HepG2 (cell line): ENCODE results near the gene MPIG6B. TPM values are rescaled to one million over a fixed set of nuclear protein-coding genes. Genes with fewer than 3 reads are reported as not detected.

Experiments
- NFE2L2 ChIP-seq: fragments of 150-350 bp; IDR thresholded peaks from 2 replicates; pipeline ENCODE4 v1.6.1; 2014; ENCODE audit warnings: low read length
- PHB2 ChIP-seq: fragments of 450-650 bp; IDR thresholded peaks from 2 replicates; pipeline ENCODE4 v1.6.1; 2018; ENCODE audit not compliant: partially characterized antibody
- PITX1 ChIP-seq: sonication (generic); formaldehyde crosslinking; IDR thresholded peaks from 2 replicates; pipeline ENCODE4 v1.5.1; 2020; ENCODE audit warnings: mild to moderate bottlenecking, missing genetic modification reagents
- RBFOX2 ChIP-seq: fragments of 200-400 bp; formaldehyde crosslinking; IDR thresholded peaks from 2 replicates; pipeline ENCODE4 v1.6.1; 2017; ENCODE audit warnings: low read depth, mild to moderate bottlenecking, low read length
- SMYD3 ChIP-seq: sonication (generic); formaldehyde crosslinking; IDR thresholded peaks from 2 replicates; pipeline ENCODE4 v1.8.1; 2023; ENCODE audit warnings: mild to moderate bottlenecking, missing genetic modification reagents
- ZC3H4 ChIP-seq: sonication (generic); formaldehyde crosslinking; IDR thresholded peaks from 2 replicates; pipeline ENCODE4 v1.4.0; 2020; ENCODE audit warnings: missing genetic modification reagents, borderline replicate concordance
- ZFYVE20 ChIP-seq: sonication (generic); formaldehyde crosslinking; IDR thresholded peaks from 2 replicates; pipeline ENCODE4 v1.8.0; 2023; ENCODE audit warnings: low read depth, mild to moderate bottlenecking, moderate library complexity, missing genetic modification reagents, borderline replicate concordance
- ZNF12 ChIP-seq: sonication (generic); formaldehyde crosslinking; IDR thresholded peaks from 2 replicates; pipeline ENCODE4 v1.5.0; 2020; ENCODE audit warnings: missing genetic modification reagents
- ZNF431 ChIP-seq: sonication (generic); formaldehyde crosslinking; IDR thresholded peaks from 2 replicates; pipeline ENCODE4 v1.9.0; 2022; ENCODE audit warnings: missing genetic modification reagents, low read depth, mild to moderate bottlenecking, borderline replicate concordance
- ZNF670 ChIP-seq: sonication (generic); formaldehyde crosslinking; IDR thresholded peaks from 2 replicates; pipeline ENCODE4 v1.8.0; 2022; ENCODE audit warnings: mild to moderate bottlenecking, missing genetic modification reagents, borderline replicate concordance
- ZSCAN25 ChIP-seq: sonication (generic); formaldehyde crosslinking; IDR thresholded peaks from 2 replicates; pipeline ENCODE4 v1.8.0; 2022; ENCODE audit warnings: mild to moderate bottlenecking, missing genetic modification reagents
- polyA plus RNA-seq, 8 experiments: library from polyadenylated mRNA; depleted of rRNA in 3 of 8; stranded (reverse) in 7 of 8; unstranded in 1 of 8; fragments of >200 nt; fragmentation: Illumina TruSeq in 4 of 8; extraction: Trizol in 4 of 8; gene quantifications; 2 replicates each; pipeline versions ENCODE4 v1.2.1 to v1.2.3, GENCODE V29; 2011 to 2016; ENCODE audit warnings: low read depth in 4 of 8, missing spikeins in 1 of 8, mixed read lengths in 1 of 8; ENCODE audit not compliant: insufficient read depth in 1 of 8
- total RNA-seq, 5 experiments: library from RNA; depleted of rRNA; stranded (reverse); fragments of >200 nt; fragmentation: Illumina TruSeq; extraction: Trizol; gene quantifications; 2 replicates each; pipeline ENCODE4 v1.2.3, GENCODE V29; 2016; ENCODE audit warnings: low read depth in 1 of 5
- TF ChIP-seq, protein P1 (sequence below), 2 experiments: sonication (generic) in 1 of 2; formaldehyde crosslinking in 1 of 2; IDR thresholded peaks; 2 replicates each; pipeline versions ENCODE4 v1.4.0 to v1.6.1; 2016 to 2020; ENCODE audit warnings: borderline replicate concordance in 1 of 2, low read depth in 1 of 2, mild to moderate bottlenecking in 1 of 2, missing genetic modification reagents in 1 of 2
- TF ChIP-seq, protein P2 (sequence below), 2 experiments: sonication (generic) in 1 of 2; formaldehyde crosslinking in 1 of 2; IDR thresholded peaks; 2 replicates each; pipeline versions ENCODE4 v1.6.1 to v1.9.0; 2014 to 2022; ENCODE audit warnings: antibody characterized with exemption in 1 of 2, borderline replicate concordance in 1 of 2, inconsistent platforms in 1 of 2, low read depth in 1 of 2, missing genetic modification reagents in 1 of 2
- TF ChIP-seq, protein P3 (sequence below): IDR thresholded peaks from 2 replicates; pipeline ENCODE4 v1.6.1; 2018; ENCODE audit warnings: missing genetic modification reagents
- TF ChIP-seq, protein P4 (sequence below): fragments of 450-650 bp; IDR thresholded peaks from 2 replicates; pipeline ENCODE4 v1.6.1; 2017

Gene MPIG6B
- total and polyA plus RNA-seq, 2 of the 13 experiments (the other 11 are each of a cell fraction or from before 2014, with no cell fraction given), result not detected

DNA sequence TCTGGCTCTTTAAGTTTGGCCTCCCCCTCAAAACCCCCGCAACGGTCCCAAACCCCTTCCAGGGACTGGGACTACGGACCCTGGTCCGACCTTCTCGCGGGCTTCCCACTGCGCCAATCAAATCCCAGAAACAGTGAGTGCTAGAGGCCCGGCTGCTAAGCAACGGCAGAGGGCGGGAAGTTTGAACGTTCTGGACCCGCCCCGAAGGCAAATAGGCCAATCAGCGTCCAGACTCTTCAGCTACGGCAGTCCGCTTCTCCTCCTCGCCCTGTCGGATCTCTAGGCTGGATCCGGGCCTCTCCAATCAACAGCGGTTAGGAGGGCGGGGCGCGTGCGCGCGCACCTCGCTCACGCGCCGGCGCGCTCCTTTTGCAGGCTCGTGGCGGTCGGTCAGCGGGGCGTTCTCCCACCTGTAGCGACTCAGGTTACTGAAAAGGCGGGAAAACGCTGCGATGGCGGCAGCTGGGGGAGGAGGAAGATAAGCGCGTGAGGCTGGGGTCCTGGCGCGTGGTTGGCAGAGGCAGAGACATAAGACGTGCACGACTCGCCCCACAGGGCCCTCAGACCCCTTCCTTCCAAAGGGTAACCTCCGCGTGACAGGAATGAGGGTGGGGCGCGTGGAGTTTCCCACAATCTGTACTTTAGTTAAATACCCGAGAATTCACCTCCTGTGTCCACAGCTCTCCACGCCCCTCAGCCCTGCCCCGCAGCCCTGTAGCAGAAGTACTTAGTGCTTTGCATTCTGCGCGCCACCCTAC, 16.6 kb downstream of the MPIG6B start, which contains the start of gene MSH5 (continued):
- TF ChIP-seq, protein P1, sequence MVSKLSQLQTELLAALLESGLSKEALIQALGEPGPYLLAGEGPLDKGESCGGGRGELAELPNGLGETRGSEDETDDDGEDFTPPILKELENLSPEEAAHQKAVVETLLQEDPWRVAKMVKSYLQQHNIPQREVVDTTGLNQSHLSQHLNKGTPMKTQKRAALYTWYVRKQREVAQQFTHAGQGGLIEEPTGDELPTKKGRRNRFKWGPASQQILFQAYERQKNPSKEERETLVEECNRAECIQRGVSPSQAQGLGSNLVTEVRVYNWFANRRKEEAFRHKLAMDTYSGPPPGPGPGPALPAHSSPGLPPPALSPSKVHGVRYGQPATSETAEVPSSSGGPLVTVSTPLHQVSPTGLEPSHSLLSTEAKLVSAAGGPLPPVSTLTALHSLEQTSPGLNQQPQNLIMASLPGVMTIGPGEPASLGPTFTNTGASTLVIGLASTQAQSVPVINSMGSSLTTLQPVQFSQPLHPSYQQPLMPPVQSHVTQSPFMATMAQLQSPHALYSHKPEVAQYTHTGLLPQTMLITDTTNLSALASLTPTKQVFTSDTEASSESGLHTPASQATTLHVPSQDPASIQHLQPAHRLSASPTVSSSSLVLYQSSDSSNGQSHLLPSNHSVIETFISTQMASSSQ (IDR thresholded peaks at IDR 0.05; ENCODE audit: low read depth), result no peak
- TF ChIP-seq, protein P1 (CRISPR knock-in tag; IDR thresholded peaks at IDR 0.05; ENCODE audit: borderline replicate concordance), result peak; percentile 92
- no peak; the same call in 1 of the 2 replicates for TF ChIP-seq ZNF431 (CRISPR knock-in tag)
- no peak for TF ChIP-seq ZNF12
- peak; percentile 99 for TF ChIP-seq SMYD3 (CRISPR knock-in tag)
- peak; percentile 95 for TF ChIP-seq ZFYVE20 (CRISPR knock-in tag)
- TF ChIP-seq, protein P2, sequence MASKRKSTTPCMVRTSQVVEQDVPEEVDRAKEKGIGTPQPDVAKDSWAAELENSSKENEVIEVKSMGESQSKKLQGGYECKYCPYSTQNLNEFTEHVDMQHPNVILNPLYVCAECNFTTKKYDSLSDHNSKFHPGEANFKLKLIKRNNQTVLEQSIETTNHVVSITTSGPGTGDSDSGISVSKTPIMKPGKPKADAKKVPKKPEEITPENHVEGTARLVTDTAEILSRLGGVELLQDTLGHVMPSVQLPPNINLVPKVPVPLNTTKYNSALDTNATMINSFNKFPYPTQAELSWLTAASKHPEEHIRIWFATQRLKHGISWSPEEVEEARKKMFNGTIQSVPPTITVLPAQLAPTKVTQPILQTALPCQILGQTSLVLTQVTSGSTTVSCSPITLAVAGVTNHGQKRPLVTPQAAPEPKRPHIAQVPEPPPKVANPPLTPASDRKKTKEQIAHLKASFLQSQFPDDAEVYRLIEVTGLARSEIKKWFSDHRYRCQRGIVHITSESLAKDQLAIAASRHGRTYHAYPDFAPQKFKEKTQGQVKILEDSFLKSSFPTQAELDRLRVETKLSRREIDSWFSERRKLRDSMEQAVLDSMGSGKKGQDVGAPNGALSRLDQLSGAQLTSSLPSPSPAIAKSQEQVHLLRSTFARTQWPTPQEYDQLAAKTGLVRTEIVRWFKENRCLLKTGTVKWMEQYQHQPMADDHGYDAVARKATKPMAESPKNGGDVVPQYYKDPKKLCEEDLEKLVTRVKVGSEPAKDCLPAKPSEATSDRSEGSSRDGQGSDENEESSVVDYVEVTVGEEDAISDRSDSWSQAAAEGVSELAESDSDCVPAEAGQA (IDR thresholded peaks at IDR 0.05; ENCODE audit: low read depth), result peak; percentile 79; the same call in 1 of the 2 replicates
- TF ChIP-seq, protein P2 (CRISPR knock-in tag; IDR thresholded peaks at IDR 0.05; ENCODE audit: borderline replicate concordance), result no peak; the same call in 1 of the 2 replicates
- TF ChIP-seq PITX1, result peak; percentile 61; the same call in 1 of the 2 replicates
- TF ChIP-seq, protein P3, sequence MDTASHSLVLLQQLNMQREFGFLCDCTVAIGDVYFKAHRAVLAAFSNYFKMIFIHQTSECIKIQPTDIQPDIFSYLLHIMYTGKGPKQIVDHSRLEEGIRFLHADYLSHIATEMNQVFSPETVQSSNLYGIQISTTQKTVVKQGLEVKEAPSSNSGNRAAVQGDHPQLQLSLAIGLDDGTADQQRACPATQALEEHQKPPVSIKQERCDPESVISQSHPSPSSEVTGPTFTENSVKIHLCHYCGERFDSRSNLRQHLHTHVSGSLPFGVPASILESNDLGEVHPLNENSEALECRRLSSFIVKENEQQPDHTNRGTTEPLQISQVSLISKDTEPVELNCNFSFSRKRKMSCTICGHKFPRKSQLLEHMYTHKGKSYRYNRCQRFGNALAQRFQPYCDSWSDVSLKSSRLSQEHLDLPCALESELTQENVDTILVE (CRISPR knock-in tag), result peak; percentile 77
- peak; percentile 96; the same call in 1 of the 2 replicates for TF ChIP-seq ZNF670 (CRISPR knock-in tag)
- peak; percentile 91 for TF ChIP-seq ZSCAN25 (CRISPR knock-in tag)
- no peak for TF ChIP-seq NFE2L2
- TF ChIP-seq PHB2, result no peak
- TF ChIP-seq, protein P4, sequence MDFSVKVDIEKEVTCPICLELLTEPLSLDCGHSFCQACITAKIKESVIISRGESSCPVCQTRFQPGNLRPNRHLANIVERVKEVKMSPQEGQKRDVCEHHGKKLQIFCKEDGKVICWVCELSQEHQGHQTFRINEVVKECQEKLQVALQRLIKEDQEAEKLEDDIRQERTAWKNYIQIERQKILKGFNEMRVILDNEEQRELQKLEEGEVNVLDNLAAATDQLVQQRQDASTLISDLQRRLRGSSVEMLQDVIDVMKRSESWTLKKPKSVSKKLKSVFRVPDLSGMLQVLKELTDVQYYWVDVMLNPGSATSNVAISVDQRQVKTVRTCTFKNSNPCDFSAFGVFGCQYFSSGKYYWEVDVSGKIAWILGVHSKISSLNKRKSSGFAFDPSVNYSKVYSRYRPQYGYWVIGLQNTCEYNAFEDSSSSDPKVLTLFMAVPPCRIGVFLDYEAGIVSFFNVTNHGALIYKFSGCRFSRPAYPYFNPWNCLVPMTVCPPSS, result no peak
- TF ChIP-seq ZC3H4 (CRISPR knock-in tag), result no peak; the same call in 1 of the 2 replicates
- TF ChIP-seq RBFOX2, result peak; percentile 96
